Measurements from ENCODE around the gene ATG2B.

- TF ChIP-seq CTCF (IDR thresholded peaks at IDR 0.05 in 4 of 5, conservative IDR thresholded peaks at IDR 0.05 in 1 of 5), result no peak
- TF ChIP-seq POLR2A (IDR thresholded peaks at IDR 0.05), result no peak
Observed at GRCh38 chr14:96368534-96368933, 5.4 kb upstream of the ATG2B start.

All from gastrocnemius medialis (tissue), 4 donors.